Measurements from ENCODE around the gene MUC5AC. TPM values are rescaled to one million over a fixed set of nuclear protein-coding genes. Genes with fewer than 3 reads are reported as not detected.

The MUC5AC gene, protein sequence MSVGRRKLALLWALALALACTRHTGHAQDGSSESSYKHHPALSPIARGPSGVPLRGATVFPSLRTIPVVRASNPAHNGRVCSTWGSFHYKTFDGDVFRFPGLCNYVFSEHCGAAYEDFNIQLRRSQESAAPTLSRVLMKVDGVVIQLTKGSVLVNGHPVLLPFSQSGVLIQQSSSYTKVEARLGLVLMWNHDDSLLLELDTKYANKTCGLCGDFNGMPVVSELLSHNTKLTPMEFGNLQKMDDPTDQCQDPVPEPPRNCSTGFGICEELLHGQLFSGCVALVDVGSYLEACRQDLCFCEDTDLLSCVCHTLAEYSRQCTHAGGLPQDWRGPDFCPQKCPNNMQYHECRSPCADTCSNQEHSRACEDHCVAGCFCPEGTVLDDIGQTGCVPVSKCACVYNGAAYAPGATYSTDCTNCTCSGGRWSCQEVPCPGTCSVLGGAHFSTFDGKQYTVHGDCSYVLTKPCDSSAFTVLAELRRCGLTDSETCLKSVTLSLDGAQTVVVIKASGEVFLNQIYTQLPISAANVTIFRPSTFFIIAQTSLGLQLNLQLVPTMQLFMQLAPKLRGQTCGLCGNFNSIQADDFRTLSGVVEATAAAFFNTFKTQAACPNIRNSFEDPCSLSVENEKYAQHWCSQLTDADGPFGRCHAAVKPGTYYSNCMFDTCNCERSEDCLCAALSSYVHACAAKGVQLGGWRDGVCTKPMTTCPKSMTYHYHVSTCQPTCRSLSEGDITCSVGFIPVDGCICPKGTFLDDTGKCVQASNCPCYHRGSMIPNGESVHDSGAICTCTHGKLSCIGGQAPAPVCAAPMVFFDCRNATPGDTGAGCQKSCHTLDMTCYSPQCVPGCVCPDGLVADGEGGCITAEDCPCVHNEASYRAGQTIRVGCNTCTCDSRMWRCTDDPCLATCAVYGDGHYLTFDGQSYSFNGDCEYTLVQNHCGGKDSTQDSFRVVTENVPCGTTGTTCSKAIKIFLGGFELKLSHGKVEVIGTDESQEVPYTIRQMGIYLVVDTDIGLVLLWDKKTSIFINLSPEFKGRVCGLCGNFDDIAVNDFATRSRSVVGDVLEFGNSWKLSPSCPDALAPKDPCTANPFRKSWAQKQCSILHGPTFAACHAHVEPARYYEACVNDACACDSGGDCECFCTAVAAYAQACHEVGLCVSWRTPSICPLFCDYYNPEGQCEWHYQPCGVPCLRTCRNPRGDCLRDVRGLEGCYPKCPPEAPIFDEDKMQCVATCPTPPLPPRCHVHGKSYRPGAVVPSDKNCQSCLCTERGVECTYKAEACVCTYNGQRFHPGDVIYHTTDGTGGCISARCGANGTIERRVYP (N-terminal part only)
- total RNA-seq (2014; rRNA removed; shearing (Covaris generic)) (not detected in 2 replicates), polyA plus RNA-seq (2016; fragmentation: Nextera tagmentation; extraction: Ambion mirVana) (not detected in 2 replicates)

DNA sequence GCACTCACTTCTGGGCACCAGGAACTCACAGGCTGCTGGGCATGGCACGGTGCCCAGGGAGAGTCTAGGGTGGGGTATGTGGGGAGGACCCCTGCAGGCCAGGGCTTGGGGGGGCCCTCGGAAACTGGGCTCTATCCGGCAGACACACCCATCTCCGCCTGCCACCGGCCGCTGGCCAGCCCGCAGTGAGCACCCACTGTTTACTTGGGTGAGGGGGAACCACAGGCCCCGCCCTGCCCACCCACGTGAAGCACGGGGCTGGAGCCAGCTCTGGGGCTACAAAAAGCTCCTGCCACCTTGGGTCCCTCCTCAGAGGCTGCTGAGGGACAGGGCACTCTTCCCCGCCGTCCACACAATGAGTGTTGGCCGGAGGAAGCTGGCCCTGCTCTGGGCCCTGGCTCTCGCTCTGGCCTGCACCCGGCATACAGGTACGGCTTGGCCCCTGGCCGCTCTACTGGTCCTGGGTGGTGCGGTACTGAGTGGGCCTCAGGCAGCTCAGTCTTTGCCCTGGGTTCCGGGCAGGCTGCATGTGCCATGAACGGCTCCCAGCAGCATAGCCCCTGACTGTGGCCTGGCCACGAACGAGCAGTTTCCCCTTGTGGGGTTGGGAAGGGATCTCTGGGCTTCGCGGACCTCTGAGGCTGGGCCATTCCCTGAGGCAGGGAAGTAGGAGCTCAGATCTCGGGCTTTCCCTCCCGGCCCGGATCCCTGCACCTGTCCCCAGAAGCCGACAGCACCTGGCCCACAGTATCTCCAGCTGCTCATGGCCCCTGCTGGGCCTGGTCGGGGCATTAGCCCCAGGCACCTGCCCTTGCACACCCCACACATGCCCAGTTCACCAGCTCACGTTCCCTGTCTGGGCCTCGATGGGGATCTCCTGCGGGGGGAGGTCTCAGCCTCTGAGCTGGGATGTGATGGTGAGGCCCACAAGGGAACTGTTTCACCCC lies at the start of gene MUC5AC:
Gene MUC5AC, plus strand, starts transcription at position 309 of the 947 bp plus-strand sequence. Its CDS starts 47 bp downstream, at position 356.
- Histone ChIP-seq H3K4me1 (ENCODE audit: insufficient read depth) (peaks cover 8% of the 10 kb centered on the region; the same call in 1 of the 2 replicates), H3F3A (ENCODE audit: insufficient read depth) (peaks cover 15% of the 10 kb centered on the region), H3K4me2 (ENCODE audit: unreplicated experiment) (no peak within 1 kb of the TSS), H3K4me3 (no peak within 1 kb of the TSS), H3K9ac (no peak within 1 kb of the TSS), H4K20me1 (ENCODE audit: insufficient read depth) (no peaks in the 10 kb centered on the region), H3K27me3 (replicated peaks; ENCODE audit: insufficient read depth) (0 out of 2 replicates have a peak, but pooled peaks cover 4% of the 10 kb centered on the region), H3K9me3 (ENCODE audit: low read depth) (no peaks in the 10 kb centered on the region), H3K36me3 (ENCODE audit: low read depth) (no peaks in the 10 kb centered on the region), H3K9me2 (ENCODE audit: insufficient read depth) (no peaks in the 10 kb centered on the region), H3K79me2 (ENCODE audit: insufficient read depth) (no peaks in the 10 kb centered on the region), H2AFZ (no peak within 1 kb of the TSS), H3K27ac (no peak within 1 kb of the TSS)
- 72 to 76% methylated on average over 25 to 31 of the region's 32 CpGs for WGBS, 2 experiments (ENCODE audit: low coverage in 1 of 2, low lambda C conversion rate in 2 of 2, missing lambda C conversion rate in 2 of 2)
- no peak for DNase-seq
- TF ChIP-seq EZH2phosphoT487 (IDR thresholded peaks at IDR 0.05; ENCODE audit: insufficient read depth, low read depth) (no peak), EZH2 (IDR thresholded peaks at IDR 0.05; ENCODE audit: insufficient read depth, poor library complexity, severe bottlenecking) (no peak)
- in situ Hi-C loops (cut with MboI) = no loop called here

DNA sequence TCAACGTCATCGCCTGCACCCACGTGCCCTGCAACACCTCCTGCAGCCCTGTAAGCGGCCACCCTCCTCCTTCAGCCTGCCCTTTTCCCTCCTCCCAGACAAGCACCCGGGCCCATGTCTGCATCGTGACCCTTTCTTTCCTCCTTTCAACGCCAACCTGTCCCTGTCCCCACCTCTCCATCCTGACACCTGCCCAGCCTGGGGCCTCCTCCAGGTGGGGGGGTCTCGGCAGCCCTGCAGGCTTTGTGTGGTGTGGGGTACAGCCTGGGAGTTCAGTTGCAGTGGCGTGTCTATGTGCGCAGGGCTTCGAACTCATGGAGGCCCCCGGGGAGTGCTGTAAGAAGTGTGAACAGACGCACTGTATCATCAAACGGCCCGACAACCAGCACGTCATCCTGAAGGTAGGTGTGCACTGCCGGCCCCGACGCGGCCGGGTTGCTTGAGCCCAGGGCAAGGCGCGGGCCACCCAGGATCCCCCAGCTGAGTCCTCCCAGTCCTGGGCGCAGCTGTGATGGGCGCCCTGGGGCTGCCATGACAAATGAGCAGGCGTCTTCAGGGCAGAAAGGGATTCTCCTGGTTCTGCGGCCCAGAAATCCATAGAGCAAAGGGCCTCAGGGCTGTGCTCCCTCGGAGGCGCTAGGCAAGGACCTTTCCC lies 49.4 kb upstream of the MUC5AC start:
- DNase-seq = no peak
- Histone ChIP-seq H3K79me2 (ENCODE audit: insufficient read depth) (no peaks in the 10 kb centered on the region), H3K9me2 (ENCODE audit: insufficient read depth) (no peaks in the 10 kb centered on the region), H3K27me3 (replicated peaks; ENCODE audit: insufficient read depth) (peaks cover 9% of the 10 kb centered on the region), H4K20me1 (ENCODE audit: insufficient read depth) (no peaks in the 10 kb centered on the region), H3K9me3 (ENCODE audit: low read depth) (no peaks in the 10 kb centered on the region), H3K4me1 (ENCODE audit: insufficient read depth) (no peaks in the 10 kb centered on the region), H2AFZ (no peak overlapping the region), H3K27ac (no peak overlapping the region), H3F3A (ENCODE audit: insufficient read depth) (no peaks in the 10 kb centered on the region), H3K4me2 (ENCODE audit: unreplicated experiment) (no peak overlapping the region), H3K36me3 (ENCODE audit: low read depth) (no peaks in the 10 kb centered on the region), H3K9ac (no peak overlapping the region), H3K4me3 (no peak overlapping the region)
- in situ Hi-C loops (cut with MboI) = no loop called here
- 49 to 51% methylated on average over 29 of the region's 29 CpGs for WGBS, 2 experiments (ENCODE audit: low coverage in 1 of 2, low lambda C conversion rate in 2 of 2, missing lambda C conversion rate in 2 of 2)
- no peak for TF ChIP-seq EZH2phosphoT487 (IDR thresholded peaks at IDR 0.05; ENCODE audit: insufficient read depth, low read depth)
- TF ChIP-seq EZH2 (IDR thresholded peaks at IDR 0.05; ENCODE audit: insufficient read depth, poor library complexity, severe bottlenecking) = no peak

DNA sequence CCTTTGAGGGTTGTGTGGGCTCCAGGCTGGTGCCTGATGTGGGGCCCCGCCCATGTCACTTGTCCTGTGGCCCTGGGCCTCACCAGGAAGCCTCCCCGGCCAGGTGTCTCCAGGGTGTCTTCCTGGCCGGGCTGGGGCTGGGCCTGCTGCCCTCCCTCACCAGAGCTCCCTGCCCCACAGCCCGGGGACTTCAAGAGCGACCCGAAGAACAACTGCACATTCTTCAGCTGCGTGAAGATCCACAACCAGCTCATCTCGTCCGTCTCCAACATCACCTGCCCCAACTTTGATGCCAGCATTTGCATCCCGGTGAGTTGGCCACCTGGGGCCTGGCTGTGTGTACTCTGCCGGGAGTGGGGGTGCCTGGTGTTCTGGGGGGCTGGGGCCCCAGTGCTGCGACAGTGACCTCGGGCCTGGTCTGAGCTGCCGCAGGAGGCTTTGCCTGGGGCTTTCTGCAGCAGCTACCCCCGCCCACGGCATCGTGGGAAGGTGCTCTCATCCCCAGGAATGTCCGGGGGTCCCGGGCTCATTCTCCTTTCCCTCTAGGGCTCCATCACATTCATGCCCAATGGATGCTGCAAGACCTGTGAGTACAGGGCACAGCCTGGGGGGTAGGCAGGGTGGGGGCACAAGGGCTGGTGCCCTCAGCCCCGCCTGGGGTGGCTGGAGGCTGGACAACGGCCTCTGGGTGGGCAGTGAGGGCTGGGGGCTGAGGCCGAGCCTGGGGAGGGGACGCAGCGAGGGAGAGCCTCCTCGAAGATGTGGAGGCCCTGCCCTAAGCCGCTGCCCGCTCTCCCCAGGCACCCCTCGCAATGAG lies 48.4 kb upstream of the MUC5AC start:
- H3K9ac ChIP-seq = no peak overlapping the region
- no peak for TF ChIP-seq EZH2 (IDR thresholded peaks at IDR 0.05; ENCODE audit: insufficient read depth, poor library complexity, severe bottlenecking)
- TF ChIP-seq EZH2phosphoT487 (IDR thresholded peaks at IDR 0.05; ENCODE audit: insufficient read depth, low read depth) = no peak
- no peak overlapping the region for H3K4me3 ChIP-seq
- no peak overlapping the region for H2AFZ ChIP-seq
- H3F3A ChIP-seq (ENCODE audit: insufficient read depth) = no peaks in the 10 kb centered on the region
- no peaks in the 10 kb centered on the region for H3K36me3 ChIP-seq (ENCODE audit: low read depth)
- H3K4me1 ChIP-seq (ENCODE audit: insufficient read depth) = no peaks in the 10 kb centered on the region
- DNase-seq = no peak
- H3K9me2 ChIP-seq (ENCODE audit: insufficient read depth) = no peaks in the 10 kb centered on the region
- 40 to 47% methylated on average over 20 to 28 of the region's 28 CpGs for WGBS, 2 experiments (ENCODE audit: low coverage in 1 of 2, low lambda C conversion rate in 2 of 2, missing lambda C conversion rate in 2 of 2)
- H3K4me2 ChIP-seq (ENCODE audit: unreplicated experiment) = no peak overlapping the region
- H4K20me1 ChIP-seq (ENCODE audit: insufficient read depth) = no peaks in the 10 kb centered on the region
- no peaks in the 10 kb centered on the region for H3K9me3 ChIP-seq (ENCODE audit: low read depth)
- H3K27me3 ChIP-seq (replicated peaks; ENCODE audit: insufficient read depth) = peaks cover 9% of the 10 kb centered on the region
- no peaks in the 10 kb centered on the region for H3K79me2 ChIP-seq (ENCODE audit: insufficient read depth)
- in situ Hi-C loops (cut with MboI) = no loop called here
- no peak overlapping the region for H3K27ac ChIP-seq

All from GM23248 (cell line).